ENCODE results near the gene HDGFL1.

Gene HDGFL1

DNA sequence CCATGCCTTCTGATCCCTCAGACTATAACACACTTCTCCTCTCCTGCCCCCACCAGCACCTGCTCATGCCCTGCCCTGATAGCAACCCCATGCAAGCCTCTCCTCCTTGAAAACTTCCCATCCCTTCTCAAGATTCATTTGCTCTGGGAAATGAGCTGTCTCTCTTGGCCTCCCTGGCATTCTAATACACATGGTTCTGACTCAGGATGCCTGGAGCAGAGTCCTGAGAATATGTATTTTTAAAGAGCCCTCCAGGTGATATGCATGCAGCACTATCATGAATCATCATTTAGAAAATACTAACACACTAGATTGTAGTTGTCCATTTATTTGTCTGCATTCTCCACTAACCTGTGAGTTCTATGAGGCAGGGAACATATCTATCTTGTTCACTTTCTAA, 26.6 kb downstream of the HDGFL1 start:
- Histone ChIP-seq H3K36me3 (ENCODE audit: insufficient read depth) (no peaks in the 10 kb centered on the region), H3K4me2 (no peak overlapping the region), H3K4me3 (IDR thresholded peaks at IDR 0.05; ENCODE audit: insufficient read depth, low read depth, low read length) (no peak overlapping the region), H3K9ac (no peak overlapping the region), H3K27me3 (ENCODE audit: insufficient read depth, low read depth) (no peaks in the 10 kb centered on the region), H3K27ac (no peak overlapping the region), H2AFZ (ENCODE audit: low read depth) (no peak overlapping the region), H3K79me2 (ENCODE audit: insufficient read depth, low read depth) (no peaks in the 10 kb centered on the region), H3K4me1 (ENCODE audit: low read depth, poor library complexity, severe bottlenecking) (no peaks in the 10 kb centered on the region), H4K20me1 (ENCODE audit: insufficient read depth) (no peaks in the 10 kb centered on the region)
- TF ChIP-seq CTCF (conservative IDR thresholded peaks at IDR 0.05; ENCODE audit: low read depth, low read length): no peak

DNA sequence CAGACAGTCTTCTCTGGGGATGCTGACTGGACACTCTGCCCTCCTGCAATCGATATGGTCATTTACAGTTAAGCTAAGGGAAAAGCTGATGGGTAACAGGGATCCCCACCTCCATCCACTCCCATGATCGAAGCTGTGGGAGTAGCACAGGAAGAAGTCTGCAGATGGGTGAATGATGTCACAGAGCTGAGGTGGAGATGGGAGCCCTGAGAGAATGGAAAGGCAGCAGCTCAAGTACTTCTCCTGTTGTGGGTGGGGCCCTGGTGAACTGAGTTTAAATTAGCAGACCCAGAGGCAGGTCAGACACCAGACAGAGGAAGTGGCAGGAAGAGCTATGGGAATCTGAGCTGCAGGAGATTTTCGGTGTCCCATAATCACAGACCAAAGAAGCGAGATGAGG, 29.0 kb downstream of the HDGFL1 start:
- no peak overlapping the region for H3K27ac ChIP-seq
- H3K4me2 ChIP-seq: no peak overlapping the region
- H2AFZ ChIP-seq (ENCODE audit: low read depth): no peak overlapping the region
- no peak overlapping the region for H3K9ac ChIP-seq
- H3K4me1 ChIP-seq (ENCODE audit: low read depth, poor library complexity, severe bottlenecking): no peaks in the 10 kb centered on the region
- no peak overlapping the region for H3K4me3 ChIP-seq (IDR thresholded peaks at IDR 0.05; ENCODE audit: insufficient read depth, low read depth, low read length)
- H3K27me3 ChIP-seq (ENCODE audit: insufficient read depth, low read depth): no peaks in the 10 kb centered on the region
- H3K79me2 ChIP-seq (ENCODE audit: insufficient read depth, low read depth): no peaks in the 10 kb centered on the region
- no peak for TF ChIP-seq CTCF (conservative IDR thresholded peaks at IDR 0.05; ENCODE audit: low read depth, low read length)
- no peaks in the 10 kb centered on the region for H4K20me1 ChIP-seq (ENCODE audit: insufficient read depth)
- no peaks in the 10 kb centered on the region for H3K36me3 ChIP-seq (ENCODE audit: insufficient read depth)

DNA sequence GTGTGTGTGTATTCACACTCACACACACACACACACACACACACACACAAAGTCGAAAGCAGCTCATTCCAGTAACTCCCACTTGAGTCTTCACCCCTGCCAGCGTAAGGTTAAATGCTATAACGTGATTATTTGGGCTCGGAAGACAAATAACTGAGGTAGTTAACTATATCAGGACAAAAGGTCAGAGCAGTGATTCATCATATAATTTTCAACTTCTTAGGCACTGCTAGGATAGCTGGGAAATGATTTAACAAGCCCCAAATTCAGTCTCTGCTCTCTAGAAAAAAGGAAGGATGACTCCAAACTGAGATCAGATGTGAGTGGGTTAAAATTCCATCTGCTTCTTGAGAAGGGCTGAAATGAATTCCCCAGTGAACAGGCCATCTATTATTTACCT, 30.7 kb downstream of the HDGFL1 start:
- Histone ChIP-seq H2AFZ (ENCODE audit: low read depth) (no peak overlapping the region), H3K27me3 (ENCODE audit: insufficient read depth, low read depth) (no peaks in the 10 kb centered on the region), H3K4me2 (no peak overlapping the region), H3K27ac (no peak overlapping the region), H3K9ac (no peak overlapping the region), H3K79me2 (ENCODE audit: insufficient read depth, low read depth) (no peaks in the 10 kb centered on the region), H3K4me1 (ENCODE audit: low read depth, poor library complexity, severe bottlenecking) (no peaks in the 10 kb centered on the region), H4K20me1 (ENCODE audit: insufficient read depth) (no peaks in the 10 kb centered on the region), H3K36me3 (ENCODE audit: insufficient read depth) (no peaks in the 10 kb centered on the region), H3K4me3 (IDR thresholded peaks at IDR 0.05; ENCODE audit: insufficient read depth, low read depth, low read length) (no peak overlapping the region)
- TF ChIP-seq CTCF (conservative IDR thresholded peaks at IDR 0.05; ENCODE audit: low read depth, low read length): no peak

GRCh38 chr6:22601984-22602383, 32.6 kb downstream of the HDGFL1 start:
- no peaks in the 10 kb centered on the region for H4K20me1 ChIP-seq (ENCODE audit: insufficient read depth)
- H3K27ac ChIP-seq: no peak overlapping the region
- H3K4me2 ChIP-seq: no peak overlapping the region
- no peak overlapping the region for H3K4me3 ChIP-seq (IDR thresholded peaks at IDR 0.05; ENCODE audit: insufficient read depth, low read depth, low read length)
- TF ChIP-seq CTCF (conservative IDR thresholded peaks at IDR 0.05; ENCODE audit: low read depth, low read length): no peak
- H3K36me3 ChIP-seq (ENCODE audit: insufficient read depth): no peaks in the 10 kb centered on the region
- no peak overlapping the region for H3K9ac ChIP-seq
- no peaks in the 10 kb centered on the region for H3K27me3 ChIP-seq (ENCODE audit: insufficient read depth, low read depth)
- H3K4me1 ChIP-seq (ENCODE audit: low read depth, poor library complexity, severe bottlenecking): no peaks in the 10 kb centered on the region
- H2AFZ ChIP-seq (ENCODE audit: low read depth): no peak overlapping the region
- H3K79me2 ChIP-seq (ENCODE audit: insufficient read depth, low read depth): no peaks in the 10 kb centered on the region

DNA sequence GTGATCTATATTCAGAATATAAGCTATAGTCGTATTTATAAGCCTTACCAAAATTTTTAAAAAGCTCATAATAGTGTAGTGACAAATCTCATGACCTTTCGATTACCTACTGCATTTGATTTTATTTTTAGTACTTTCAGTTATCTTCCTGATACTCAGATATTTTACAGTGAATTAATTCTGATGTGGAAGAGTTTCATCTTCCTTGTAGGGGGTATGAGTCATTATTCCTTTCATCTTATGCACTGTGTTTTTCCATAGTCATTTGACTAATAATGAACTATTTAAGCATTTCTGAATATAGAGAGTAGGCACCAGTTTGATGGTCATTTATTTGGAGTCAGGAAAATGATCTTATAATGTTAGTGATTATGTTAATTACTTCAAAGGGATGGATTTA, 36.4 kb downstream of the HDGFL1 start:
- Histone ChIP-seq H3K27me3 (ENCODE audit: insufficient read depth, low read depth) (no peaks in the 10 kb centered on the region), H3K9ac (no peak overlapping the region), H3K79me2 (ENCODE audit: insufficient read depth, low read depth) (no peaks in the 10 kb centered on the region), H3K4me2 (no peak overlapping the region), H3K36me3 (ENCODE audit: insufficient read depth) (no peaks in the 10 kb centered on the region), H3K4me3 (IDR thresholded peaks at IDR 0.05; ENCODE audit: insufficient read depth, low read depth, low read length) (no peak overlapping the region), H4K20me1 (ENCODE audit: insufficient read depth) (no peaks in the 10 kb centered on the region), H3K4me1 (ENCODE audit: low read depth, poor library complexity, severe bottlenecking) (no peaks in the 10 kb centered on the region), H2AFZ (ENCODE audit: low read depth) (no peak overlapping the region), H3K27ac (no peak overlapping the region)
- TF ChIP-seq CTCF (conservative IDR thresholded peaks at IDR 0.05; ENCODE audit: low read depth, low read length): no peak

Data from KMS-11 (cell line).